Fibroblast of skin of abdomen (primary cell): ENCODE results near the gene LSR.
"Not testable (repeated sequence)": the region's sequence is repeated elsewhere in the genome, so short reads cannot be mapped to it uniquely, and the experiment has no call there.

Experiments
- DNase-seq: peaks from one replicate; pipeline ENCODE4 v3.0.0-alpha.2; 2013

Gene LSR

DNA sequence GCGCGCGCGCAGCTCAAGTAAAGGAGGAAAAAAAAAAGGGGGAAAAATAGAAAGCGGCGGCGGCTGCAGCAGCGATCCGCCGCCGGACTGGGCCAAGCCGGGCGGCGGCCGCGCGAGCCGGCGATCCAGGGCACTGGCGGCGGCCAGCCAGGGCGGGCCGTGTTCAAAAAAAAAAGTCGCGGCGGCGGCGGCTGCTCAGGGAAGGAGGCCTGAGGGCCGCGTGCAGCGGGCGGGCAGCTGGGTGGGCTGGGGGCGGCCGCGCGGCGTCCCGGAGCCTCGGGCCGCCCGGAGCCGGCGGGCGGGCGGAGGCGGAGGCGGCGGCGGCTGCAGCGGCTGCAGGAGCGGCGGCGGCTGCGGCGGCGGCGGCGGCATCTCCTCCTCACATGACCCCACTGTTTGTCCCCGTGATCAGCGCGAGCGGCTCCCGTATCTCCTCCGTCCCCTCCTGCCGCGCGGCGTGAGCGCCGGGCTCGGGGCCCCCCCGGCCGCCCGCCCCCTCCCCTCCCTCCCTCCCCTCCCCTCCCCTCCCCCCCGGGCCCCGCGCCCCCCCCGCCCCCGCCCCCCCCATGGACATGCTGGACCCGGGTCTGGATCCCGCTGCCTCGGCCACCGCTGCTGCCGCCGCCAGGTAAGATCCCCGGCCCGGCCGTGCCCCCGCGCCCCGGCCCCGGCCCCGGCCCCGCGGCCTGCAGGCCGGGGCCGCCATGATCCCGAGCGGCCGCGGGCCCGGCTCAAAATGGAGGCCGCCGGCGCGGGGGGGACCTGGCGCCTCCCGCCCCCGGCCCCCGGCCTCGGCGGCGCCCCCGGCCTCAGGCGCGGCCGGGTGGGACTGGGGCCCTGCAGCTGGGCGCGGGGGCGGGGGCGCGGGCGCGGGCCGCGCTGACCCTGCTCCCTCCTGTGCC lies 20.0 kb downstream of the LSR start, which contains the start of gene USF2:
USF2 (plus strand) TSS at position 427 of the 902 bp plus-strand sequence; CDS start at position 567, 140 bp downstream.
- DNase-seq = peak; percentile 80

DNA sequence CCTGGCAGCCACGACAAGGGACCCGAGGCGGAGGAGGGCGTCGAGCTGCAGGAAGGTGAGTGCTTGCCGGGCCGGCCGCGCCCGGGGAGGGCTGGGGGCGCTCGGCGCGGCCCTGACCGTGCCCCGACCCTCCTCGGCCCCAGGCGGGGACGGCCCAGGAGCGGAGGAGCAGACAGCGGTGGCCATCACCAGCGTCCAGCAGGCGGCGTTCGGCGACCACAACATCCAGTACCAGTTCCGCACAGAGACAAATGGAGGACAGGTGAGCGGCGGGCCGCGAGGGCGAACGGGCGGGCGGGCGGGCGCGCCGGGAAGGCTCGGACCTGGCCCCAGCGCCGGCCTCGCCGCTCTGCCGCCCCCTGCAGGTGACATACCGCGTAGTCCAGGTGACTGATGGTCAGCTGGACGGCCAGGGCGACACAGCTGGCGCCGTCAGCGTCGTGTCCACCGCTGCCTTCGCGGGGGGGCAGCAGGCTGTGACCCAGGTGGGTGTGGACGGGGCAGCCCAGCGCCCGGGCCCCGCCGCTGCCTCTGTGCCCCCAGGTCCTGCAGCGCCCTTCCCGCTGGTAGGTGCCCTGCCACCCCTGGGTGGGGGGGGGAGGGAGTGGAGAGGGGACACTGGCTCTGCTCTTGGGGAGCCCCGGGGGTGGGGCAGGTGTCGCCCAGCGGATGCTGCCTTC lies 20.8 kb downstream of the LSR start:
- peak; percentile 68 for DNase-seq

DNA sequence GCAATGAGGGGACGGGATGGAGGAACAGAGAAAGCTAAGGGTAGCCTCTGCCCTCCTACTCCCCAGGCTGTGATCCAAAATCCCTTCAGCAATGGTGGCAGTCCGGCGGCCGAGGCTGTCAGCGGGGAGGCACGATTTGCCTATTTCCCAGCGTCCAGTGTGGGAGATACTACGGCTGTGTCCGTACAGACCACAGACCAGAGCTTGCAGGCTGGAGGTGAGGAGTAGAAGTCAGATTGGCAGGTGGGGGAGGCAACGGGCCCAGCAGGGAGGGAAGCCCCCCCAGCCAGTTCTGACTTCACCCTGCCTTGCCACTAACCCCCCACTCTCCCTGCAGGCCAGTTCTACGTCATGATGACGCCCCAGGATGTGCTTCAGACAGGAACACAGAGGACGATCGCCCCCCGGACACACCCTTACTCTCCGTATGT lies 21.6 kb downstream of the LSR start:
- DNase-seq = no peak

GRCh38 chr19:35271546-35271945 lies 22.7 kb downstream of the LSR start:
- no peak for DNase-seq

DNA sequence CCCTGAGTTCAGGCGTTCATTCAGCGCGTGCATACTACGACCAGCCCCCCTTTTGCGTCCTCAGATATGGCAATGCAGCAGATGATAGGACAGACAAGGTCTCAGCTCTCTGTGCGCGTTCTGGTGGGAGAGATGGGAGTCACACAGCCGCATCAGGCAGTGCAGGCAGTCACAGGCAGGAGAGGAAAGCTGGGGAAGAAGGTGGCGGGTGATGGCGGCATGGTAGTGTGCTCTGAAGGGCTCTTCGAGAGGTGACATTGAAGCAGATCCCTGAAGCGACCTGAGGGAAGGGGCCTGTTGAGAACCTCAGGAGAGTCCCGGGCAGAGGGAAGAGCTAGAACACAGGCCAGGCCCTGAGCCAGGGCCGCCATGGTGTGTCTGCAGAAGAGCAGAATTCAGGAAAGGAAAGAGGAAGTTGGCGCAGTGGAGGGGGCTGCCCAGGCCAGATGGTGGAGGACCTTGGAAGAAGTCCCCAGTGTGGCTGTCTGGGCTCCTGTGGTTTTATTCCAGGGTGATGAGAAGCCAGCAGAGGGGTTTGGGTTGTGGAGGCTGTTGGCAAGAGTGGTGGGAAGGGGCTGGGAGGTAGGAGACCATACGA lies 23.4 kb downstream of the LSR start:
- no peak for DNase-seq

- DNase-seq = no peak
Measured at GRCh38 chr19:35272954-35273649, 24.3 kb downstream of the LSR start.

DNA sequence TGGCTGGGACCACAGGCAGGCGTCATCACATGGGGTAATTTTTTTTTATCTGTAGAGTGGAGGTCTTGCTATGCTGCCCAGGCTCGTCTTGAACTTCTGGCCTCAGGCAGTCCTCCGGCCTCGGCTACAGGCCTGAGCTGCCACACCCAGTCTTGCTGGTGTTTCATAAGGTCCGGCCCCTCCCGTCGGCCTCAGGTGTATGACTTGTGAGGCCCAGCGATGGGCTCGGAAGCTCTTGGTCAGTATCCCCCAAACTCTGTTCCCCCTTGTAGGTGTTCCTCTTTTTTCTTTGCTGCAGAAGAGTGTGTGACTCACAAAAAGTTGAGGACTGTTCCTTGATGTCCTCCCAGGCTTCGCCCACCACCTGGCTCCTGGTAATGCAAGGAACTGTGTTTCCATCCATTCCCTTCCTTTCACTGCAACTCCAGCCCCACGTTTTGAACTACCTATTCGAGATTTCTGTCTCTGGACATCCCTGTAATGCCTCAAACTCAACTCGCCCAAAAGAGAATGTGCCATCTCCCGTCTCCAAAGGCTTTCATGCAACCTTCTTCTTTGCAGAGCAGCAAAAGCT lies 25.0 kb downstream of the LSR start:
- DNase-seq = no peak

GRCh38 chr19:35274323-35274722 lies 25.5 kb downstream of the LSR start:
- no peak for DNase-seq

- no peak for DNase-seq
Measured at GRCh38 chr19:35276706-35277281, 28.0 kb downstream of the LSR start.

- DNase-seq = no peak
Measured at GRCh38 chr19:35278578-35279284, 29.9 kb downstream of the LSR start.

GRCh38 chr19:35279374-35279773 lies 30.6 kb downstream of the LSR start:
- DNase-seq = no peak

- no peak for DNase-seq
Measured at GRCh38 chr19:35279985-35280821, 31.4 kb downstream of the LSR start.

DNA sequence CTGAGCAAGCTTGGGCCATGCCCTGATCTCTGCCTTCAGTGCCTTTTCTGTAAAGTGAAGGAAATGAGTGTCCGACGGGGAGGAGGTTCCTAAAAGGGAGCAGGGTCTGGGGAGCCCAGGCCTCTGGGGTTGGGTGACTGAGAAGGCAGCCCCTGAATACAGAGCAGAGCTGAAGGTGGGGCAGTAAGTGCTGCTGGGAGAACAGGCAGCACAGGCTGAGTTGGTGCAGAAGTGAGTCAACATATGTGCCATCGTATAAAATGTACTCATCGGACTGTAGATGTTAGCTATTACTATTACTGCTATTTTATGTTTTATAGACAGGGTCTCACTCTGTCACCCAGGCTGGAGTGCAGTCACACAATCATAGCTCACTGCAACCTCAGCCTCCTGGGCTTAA lies 32.5 kb downstream of the LSR start:
- DNase-seq = no peak

- no peak for DNase-seq
Measured at GRCh38 chr19:35284153-35285094, 35.6 kb downstream of the LSR start.

DNA sequence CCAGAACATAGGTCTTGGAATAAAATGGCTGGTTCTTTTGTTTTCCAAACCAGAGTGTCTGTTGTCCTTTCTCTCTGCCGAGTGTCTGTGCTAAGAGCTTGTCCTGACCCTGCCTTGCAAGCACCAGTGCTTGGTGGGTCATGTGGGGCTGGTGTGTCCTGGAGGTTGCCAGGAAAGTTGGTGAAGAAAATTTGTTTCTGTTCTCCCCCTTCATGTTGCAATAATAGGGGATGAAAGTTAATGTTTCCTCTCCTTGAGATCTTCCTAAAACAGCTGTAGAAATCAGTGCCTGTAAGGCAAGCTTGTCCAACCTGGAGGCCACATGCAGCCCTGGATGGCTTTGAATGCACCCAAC lies 36.3 kb downstream of the LSR start:
- DNase-seq = no peak

GRCh38 chr19:35285465-35285864 lies 36.7 kb downstream of the LSR start:
- DNase-seq = not testable (repeated sequence)

DNA sequence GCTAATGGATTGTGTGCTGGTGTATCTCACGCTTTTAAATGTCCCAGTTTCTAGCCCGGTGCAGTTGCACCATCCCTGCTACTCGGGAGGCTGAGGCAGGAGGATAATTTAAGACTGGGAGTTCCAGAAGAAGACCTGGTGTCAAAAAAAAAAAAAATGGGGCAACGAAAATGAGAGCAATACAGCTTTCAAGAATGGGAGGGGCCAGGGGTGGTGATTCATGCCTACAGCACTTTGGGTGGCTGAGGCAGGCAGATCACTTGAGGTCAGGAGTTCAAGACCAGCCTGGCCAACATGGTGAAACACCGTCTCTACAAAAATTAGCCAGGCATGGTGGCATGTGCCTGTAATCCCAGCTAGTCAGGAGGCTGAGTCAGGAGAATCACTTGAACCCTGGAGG lies 37.3 kb downstream of the LSR start:
- not testable (repeated sequence) for DNase-seq

- DNase-seq = no peak
Measured at GRCh38 chr19:35287713-35288112, 38.9 kb downstream of the LSR start.

DNA sequence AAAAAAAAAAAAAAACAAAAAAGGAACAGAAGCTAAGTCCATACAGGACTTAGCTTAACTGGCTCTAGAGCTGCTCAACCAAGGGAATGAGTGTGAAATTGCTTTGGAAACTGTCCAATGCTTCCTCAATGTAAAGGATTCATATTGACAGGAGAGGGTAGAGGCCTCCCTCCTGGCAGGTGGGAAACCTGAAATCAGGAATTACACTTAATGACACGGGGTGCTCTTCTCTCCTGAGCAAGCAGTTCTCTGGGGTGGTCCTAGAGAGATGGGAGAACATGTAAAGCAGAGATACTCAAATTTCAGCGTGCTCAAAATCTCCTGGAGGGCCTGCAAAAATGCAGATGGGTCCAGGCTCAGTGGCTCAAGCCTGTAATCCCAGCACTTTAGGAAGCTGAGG lies 39.5 kb downstream of the LSR start:
- DNase-seq = no peak
